GM18526 (cell line): Measurements from ENCODE around the gene SART3.

Source experiments
- POLR2A ChIP-seq: IDR thresholded peaks from 3 replicates; pipeline ENCODE4 v1.6.1; 2011; ENCODE audit not compliant: insufficient read length; ENCODE audit errors: extremely low read depth

SART3 gene

DNA sequence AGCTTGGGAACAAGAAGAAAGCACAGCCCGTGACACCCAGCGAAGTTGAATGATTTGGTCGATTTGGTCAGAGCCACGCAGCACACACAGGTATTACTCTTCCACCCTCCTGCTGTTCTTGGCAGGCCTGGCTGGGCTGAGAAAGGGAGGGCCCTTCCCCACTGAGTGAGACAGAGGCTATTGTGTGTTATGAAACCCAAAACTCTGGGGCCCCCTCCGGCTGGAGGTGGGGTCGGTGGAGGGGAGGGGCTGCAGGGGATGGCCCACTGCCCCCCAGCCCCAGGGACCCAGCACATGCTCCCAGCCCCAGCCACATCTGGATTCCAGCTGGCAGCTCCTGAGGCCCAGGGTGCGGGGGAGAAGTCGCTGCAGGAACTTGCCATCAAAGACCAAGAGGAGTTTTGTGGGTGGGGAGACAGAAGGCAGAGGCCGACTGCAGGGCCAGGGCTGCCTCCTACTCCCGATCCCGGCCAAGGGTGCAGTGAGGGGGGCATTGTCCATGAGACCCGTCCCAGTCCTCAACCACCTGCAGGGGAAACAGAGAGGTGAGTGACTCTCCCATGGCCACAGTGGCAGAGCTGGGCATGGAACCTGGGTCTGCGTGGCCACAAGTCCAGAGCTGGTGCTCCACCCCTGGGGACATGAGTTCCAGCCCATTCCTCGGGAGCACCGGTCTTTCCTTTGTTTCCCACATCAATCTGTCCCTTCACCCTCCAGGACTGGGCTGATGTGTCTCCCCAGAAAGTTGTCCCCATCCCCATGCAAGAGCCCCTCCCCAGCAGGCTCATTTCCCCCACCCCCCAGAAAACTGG is 28.3 kb upstream of the SART3 start:
- TF ChIP-seq POLR2A: no peak

GRCh38 chr12:108587826-108588225 is 26.9 kb upstream of the SART3 start:
- no peak for TF ChIP-seq POLR2A

DNA sequence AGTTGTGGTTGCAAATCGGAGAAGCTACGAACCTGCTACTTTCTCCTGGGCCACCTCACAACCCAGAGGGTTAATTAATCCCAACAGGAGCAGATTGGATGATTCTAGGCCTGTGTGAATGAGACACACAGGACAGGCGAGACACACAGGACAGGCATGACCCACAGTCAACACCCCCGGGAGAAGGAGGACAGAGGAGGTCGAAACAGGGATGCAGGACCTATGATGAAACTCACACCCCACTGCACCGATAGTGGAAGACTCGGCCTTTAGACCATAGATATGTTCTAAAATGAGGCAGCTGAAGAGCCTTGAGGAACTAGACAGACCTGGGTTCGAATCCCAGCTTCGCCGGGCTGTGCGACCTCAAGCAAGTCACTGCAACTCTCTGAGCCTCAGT is 25.3 kb upstream of the SART3 start:
- TF ChIP-seq POLR2A: no peak

DNA sequence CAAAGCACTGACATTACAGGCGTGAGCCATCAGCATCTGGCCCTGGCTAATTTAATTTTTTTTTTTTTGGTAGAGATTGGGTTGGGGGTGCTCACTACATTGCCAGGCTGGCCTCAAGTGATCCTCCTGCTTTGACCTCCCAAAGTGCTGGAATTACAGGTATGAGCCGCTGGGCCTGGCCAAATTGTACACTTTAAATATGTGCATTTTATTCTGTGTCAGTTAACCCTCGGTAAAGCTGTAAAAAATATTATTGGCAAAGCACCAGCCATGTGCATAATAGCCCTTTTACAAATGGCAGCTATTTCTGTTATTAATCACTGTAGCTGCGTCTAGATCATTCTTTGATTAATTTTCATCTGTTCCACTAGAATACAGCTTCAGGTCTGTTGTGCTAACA is 24.9 kb upstream of the SART3 start:
- TF ChIP-seq POLR2A: no peak

GRCh38 chr12:108584456-108585065 is 23.6 kb upstream of the SART3 start:
- TF ChIP-seq POLR2A: no peak

DNA sequence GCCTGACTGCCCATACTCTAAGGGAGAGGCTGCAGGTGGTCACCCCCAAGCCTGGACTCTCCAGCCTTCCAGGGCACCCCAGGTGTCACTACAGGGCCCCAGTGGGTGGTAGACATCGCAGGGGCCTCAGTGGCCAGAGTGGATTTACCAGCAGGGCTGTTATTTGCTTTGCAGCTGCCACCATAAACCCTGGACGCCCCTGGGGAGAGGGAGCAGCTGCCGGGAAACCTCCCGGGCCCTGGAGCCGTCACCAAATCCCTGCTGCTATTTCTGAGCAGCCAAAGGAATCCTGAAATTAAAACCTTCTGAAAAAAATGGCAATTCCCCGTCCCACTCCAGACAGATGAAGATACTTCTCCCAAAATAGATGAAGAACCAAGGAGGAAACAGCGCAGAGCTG is 23.0 kb upstream of the SART3 start:
- TF ChIP-seq POLR2A: no peak

GRCh38 chr12:108582978-108583770 is 22.2 kb upstream of the SART3 start:
- no peak for TF ChIP-seq POLR2A

GRCh38 chr12:108582509-108582908 is 21.5 kb upstream of the SART3 start:
- TF ChIP-seq POLR2A: no peak

DNA sequence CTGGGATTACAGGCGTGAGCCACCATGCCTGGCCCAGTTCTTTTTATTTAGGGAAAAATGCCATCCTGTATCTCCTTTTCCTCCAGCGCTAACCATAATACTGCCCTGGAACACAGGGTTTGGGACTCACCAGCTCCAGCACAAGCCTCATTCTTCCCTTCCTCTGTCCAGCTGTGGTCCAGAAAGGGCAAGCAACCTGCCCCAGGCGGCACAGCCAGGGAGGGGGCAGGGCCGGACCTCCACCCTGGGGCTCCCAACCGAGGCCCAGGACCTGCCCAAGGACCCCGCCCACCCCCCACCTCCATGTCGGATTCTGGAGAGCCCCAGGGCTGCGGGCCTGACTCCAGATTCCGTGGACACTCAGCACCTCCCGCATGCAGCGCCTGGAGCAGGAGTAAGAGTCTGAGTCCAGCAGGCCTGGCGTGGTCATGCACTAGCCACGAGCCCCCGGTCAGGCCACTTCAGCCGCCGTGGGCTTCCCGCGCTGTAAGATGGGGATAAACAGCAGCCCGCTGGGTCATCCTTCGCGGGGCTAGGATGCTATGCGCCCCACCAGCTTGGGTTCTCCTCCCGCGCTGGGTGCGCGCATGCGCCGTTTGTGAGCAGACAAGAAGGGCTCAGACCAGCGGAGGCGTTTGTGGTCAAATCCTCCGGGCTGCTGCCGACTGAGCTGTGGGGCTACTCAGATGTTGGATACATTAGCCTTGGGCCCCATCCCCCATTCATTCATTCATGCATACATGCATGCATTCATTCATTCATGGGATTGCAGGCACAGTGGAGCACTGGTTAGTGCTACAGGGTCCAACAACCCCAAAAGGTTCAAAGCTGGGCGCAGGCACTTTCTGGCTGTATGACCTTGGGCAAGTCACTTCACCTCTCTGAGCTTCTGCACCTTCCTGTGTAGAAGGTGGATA is 20.6 kb upstream of the SART3 start:
- no peak for TF ChIP-seq POLR2A

DNA sequence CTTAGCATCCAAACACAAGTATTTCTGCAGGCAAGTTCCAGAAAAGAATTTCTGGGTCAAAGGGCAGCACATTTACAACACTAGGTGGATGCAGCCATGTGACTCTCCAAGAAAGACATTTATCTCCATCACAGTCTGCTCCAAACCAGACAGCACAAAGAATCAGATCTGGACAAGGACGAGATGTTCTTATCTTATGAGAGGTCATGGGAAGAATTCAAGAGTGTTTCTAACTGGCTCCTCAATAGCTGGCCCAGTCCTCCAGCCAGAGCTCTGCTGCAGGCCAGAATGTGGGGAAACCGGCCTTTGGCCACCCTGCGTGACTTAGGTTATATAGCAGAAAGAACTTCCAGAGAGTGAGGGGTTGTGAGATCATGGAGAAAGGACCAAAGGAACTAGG is 19.6 kb upstream of the SART3 start:
- TF ChIP-seq POLR2A: no peak

DNA sequence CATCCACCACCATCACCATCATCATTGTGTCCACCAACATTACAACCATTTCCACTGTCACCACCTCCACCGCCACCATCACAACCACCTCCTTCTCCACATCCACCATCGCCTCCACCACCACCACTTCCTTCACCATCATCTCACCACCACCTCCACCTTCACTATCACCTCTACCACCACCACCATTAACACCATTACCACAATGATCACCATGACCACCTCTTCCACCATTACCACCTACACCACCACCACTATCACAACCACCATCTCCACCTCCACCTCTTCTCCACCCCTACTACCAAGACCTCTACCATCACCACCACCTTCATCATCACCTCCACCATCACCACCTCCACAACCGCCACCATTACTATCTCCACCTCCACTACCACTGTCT is 17.8 kb upstream of the SART3 start:
- no peak for TF ChIP-seq POLR2A

DNA sequence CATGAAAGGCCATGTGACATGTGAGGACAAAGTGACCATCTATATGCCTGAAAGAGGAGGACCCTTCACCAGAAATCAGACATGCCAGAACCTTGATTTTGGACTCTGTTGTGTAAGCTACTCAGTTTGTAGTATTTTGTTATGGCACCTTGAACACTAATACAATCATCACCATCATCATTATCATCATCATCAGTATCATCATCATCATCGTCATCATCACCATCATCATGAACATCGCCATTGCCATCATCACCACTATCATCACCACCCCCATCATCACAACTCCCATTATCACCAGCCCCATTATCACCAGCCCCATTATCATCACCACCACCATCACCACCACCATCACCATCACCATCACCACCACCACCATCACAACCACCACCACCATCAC is 17.3 kb upstream of the SART3 start:
- TF ChIP-seq POLR2A: no peak

DNA sequence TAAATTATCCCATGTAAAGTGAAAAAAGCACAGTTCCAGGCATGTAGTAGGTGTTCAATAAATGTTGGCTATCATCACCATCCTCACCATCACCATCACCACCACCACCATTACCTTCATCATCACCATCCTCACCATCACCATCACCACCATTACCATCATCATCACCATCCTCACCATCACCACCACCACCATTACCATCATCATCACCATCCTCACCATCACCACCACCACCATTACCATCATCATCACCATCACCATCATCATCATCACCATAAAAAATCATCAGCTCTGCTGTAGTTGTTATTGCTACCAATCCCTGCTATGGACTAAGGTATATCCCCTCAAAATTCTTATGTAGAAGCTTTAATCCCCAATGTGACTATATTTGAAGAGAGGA is 16.5 kb upstream of the SART3 start:
- TF ChIP-seq POLR2A: no peak

DNA sequence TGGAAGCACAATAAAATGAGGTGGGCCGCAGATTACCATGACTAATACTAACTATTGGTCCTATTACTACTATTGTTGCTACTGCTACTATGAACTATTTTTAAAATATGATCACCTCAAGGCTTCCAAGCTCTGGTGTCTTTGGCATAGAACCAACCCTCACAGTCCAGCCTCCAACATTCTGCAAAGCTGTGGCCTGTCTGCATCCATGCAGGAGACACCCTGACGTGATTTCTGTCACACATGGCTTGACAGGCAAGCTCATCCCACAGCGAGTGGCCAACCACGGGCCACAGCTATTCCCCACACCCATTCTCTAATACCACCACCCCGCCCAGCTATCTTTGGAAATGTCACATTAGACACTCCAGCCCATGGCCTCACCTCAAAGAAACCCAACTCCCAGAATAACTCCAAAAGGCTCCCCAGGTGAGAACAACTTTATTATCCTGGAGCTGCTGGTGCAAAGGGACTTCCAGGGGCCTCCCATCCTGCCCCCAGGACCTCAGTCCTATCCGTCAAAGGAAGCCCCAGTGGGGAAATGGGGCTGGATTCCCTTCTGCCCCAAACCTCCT is 15.8 kb upstream of the SART3 start:
- TF ChIP-seq POLR2A: no peak

DNA sequence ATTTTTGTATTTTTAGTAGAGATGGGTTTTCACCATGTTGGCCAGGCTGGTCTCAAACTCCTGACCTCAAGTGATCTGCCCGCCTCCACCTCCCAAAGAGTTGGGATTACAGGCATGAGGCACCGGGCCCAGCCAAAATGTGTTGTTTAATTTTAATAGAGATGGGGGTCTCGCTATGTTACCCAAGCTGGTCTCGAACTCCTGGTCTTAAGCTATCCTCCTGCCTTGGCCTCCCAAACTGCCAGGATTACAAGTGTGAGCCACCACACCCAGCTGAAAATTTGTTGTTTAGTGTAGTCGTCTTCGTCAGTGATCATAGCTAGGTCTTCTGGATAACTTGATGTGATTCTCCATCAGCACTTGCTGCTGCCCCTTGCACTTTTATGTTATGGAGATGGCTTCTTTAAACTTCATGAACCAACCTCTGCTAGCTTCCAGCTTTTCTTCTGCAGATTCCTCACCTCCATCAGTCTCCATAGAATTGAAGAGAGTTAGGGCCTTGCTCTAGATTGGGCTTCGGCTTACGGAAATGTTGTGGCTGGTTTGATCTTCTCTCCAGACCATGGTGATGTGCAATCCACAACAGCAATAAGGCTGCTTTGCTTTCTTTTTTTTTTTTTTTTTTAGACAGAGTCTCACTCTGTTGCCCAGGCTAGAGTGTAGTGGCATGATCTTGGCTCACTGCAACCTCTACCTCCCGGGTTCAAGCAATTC is 14.4 kb upstream of the SART3 start:
- TF ChIP-seq POLR2A: no peak

DNA sequence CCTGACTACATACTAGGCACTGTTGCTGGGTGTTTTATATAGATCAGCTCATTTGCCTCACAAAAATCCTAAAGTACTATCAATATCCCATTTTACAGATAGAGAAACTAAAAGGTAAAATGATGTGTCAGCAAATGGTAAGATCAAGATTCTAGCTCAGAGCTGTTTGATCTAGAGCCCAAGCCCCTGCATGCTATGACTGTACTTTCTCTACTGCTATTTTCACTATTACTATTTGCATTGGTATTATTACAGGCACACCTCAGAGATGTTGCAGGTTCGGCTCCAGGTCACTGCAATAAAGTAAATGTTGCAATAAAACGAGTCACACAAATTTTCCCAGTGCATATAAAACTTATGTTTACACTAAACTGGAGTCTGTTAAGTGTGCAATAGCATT is 12.3 kb upstream of the SART3 start:
- TF ChIP-seq POLR2A: no peak
